ENCODE measurements around the gene NTRK3.

The NTRK3 gene

DNA sequence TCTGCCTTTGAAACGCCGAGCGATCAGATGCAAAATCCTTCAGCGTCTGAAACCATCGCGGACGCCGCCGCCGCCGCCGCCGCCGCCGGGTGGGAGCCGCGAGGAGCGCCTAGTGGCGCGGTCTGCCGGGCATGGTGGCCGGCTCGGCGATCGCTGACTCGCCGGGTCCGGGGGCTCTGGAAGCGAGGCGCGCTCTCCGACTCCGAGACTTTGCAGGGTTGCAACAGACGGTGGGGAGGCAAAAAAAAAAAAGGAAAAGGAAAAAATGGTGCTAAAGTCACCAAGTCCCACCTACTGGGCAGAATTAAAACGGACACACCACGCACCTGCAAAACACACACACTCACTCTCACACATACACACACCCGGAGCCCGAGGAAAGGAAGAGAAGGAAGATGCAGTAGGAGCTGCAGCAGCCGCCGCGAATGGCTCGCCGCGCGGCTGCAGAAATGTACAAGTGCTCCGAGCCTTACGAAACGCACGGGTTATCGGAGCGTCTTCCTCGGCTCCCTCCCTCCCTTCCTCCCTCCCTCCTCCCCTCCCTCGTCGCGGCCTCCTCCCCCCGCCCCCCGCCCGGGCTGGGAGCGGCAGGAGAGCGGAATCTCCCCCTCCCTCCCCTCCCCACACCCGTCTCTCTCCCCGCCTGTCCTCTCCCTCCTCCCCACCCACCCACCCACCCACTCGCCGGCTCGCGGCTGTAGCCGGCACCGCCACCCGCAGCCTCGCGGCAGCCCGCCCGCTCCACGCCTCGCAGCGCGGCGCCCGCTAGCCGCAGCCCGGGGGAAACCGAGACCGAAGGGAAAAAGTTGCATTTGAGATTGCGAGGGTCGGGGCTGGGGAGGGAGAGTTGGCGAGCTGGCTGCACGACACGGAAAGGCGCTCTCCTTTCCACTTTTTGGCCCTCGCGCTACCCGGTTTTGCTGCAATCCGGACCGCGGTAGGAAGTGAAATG, at the start of gene NTRK3:
NTRK3 (minus strand) TSS at position 461 of the 952 bp plus-strand sequence. CDS start 586 bp downstream, outside the sequence.
- no peak for DNase-seq (ENCODE audit: low read depth)

DNA sequence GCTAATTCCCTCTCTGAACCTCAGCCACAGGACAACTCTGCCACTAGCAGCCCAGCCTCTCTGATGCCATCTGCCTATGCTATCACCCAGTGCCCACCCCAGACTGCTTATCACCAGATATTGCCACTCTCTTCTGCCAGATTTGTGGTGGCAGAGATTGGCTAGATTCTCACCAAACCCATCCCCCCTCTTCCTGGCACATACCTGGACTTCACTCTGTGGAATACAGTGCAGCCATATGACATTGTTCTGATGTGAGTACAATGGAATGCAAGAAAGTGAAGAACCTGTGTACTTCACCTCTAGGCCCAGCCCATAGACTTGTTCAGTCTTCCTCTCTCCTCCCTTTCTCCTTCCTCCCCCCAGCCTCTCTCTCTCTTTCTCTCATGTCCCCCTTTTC, 46.9 kb upstream of the NTRK3 start:
- no peak for DNase-seq (ENCODE audit: low read depth)

DNA sequence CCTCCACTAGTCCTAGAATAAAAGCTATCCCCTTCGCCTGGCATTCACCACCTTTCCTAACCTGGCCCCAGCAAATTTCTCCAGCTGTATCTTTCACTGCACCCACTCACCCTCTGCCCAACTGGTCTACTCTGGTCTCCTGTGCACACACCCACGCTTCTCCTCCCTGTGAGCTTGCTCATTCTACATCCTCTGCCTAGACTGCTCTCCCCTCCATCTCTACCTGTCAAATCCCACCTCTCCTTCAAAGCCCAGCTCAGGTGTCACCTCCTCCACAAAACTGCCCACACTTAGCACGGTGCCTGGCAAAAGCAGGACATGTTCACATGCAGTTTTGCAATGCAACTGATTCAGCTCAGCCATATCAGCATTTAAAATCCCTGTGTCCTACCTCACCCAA, 45.8 kb upstream of the NTRK3 start:
- DNase-seq (ENCODE audit: low read depth), result no peak

DNA sequence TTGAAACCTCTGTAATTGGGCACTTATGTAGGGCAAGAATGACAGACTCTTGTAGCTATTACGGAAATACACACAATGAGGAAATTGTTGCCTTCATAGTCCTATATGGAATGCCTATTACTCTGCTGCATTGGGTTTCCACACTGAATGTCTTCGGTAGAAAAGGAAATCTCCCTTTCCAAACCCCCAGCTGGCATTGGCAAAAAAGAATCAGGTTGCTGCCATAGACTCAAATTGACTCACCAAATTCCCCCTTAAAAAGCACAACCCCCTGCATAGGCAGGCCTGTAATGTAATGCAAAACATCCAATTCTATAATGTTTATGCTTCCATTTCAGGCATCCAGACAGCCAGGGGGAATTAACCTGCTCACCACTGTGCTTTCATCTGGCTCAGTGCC, 44.8 kb upstream of the NTRK3 start:
- DNase-seq (ENCODE audit: low read depth), result no peak

DNA sequence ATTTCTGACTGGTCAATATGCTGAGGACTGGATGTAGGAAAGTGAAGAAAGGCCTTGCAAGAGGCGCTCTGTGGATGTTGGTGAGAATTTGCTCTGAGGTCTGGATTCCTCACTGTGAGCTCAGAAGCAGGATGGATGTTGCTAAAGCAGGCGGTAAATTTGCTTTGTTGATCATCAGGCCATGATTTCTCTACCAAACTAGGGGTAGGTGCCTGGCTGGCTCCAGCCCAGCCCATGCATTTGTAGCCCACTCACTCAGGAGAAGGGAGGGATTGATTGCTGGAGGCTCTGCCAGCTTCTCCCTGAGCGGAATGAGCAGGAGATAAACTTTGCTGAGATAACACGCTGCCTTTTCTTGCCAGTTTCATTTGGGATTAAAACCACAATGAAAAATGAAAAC, 44.3 kb upstream of the NTRK3 start:
- DNase-seq (ENCODE audit: low read depth), result no peak

DNA sequence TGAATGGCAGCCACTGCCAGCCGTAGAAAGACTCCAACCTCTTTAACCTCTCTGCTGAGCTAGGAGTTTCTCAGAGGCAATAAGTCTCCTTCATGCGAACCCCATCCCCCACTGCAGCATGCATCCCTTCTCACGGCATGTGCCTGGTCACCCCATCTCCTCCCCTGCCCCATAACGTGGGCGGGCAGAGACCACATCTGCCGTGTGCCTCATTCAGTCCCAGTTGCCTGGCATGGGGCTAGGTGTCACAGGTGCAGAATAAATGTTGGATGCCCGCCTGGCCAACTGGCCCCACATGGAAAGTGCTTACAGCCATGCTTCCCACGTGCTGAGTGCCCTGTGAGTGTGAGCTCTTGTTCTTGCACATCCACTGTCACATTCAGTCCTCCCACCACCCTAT, 43.5 kb upstream of the NTRK3 start:
- DNase-seq (ENCODE audit: low read depth), result no peak

DNA sequence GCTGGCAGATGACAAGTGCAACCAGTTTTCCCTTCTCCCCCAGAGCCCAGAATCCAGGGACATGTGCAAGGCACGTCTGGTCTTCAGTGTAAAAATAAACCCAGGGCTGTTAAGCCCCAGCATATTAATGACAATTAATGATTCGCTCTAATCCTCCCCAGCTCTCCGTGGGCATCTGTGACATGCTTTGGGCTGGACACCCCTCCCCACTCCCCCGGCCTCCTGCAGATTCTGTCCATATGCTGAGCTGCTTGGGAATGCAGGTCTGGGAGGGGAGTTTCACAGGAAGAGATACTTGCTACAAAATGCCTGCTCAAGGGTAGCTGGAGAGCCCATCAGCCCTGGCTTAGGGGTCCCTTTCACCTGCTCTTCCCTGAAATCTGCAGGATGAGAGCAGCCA, 43.0 kb upstream of the NTRK3 start:
- DNase-seq (ENCODE audit: low read depth), result no peak

DNA sequence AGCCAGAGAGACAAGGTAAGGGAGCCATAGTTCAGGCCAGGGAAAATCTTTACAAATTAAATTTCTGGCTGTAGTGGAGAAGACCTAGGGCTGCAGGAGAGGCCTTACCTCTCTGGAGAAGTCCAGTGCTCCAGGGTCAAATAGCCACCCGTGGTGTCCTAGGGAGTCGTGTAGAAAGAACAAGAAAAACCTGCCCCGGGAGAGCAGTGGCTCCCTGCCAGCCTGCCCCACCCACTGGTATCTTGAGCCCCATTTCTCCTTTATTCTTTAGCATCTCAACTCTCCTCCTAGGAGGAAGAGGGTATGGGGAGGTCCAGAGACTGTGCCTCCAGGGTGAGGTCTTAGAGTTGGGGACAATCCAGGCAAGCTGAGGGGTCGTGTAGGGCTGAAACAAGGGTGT, 32.1 kb upstream of the NTRK3 start:
- DNase-seq (ENCODE audit: low read depth), result no peak

DNA sequence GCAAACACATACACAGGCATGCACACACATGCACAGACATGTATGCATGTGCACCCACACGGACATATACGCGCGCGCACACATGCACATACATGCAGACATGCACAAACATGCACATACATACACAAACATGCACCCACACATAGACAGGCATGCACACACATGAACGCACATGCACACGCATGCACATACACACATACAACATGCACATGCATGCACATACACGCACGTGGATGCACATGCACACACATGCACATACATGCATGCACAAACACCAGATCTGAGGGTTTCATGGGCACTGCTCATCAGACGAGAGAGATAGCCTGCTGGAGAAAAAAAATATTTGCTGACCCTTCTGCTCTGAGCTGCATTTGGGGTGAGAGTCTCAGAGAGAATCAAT, 31.7 kb upstream of the NTRK3 start:
- DNase-seq (ENCODE audit: low read depth), result no peak

DNA sequence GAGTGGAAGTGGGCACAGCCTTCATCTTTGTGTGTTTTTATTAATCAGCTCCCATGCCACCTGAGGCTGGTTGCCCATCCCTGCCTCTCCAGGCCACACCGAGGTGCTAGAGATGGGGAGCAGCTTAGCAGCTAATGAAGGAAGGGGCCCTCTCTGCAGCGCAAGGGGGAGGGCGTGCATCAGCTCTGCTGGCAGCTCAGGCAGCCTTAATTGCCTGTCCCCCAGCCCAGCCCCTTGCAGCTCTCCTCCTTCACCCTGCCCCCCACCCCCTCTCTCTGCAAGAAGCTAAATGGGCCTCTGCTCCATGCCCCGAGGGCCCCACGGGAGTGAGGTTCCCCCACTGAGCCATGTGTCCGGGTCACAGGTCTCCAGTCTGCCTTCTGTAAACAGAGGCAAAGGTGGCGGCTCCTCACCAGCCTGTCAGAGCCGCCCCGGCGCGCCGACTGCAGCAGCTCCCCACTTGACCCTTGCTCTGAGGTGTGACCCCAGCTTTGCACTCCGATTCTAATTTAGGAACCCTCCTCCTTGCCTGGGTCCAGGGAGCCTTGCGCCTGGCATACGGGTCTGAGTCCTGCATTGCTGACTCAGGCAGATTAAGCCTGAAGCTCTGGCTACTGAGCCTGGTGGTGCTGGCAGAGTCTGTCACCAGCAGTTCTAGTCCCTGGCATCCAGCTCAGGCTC, 27.9 kb upstream of the NTRK3 start:
- no peak for DNase-seq (ENCODE audit: low read depth)

DNA sequence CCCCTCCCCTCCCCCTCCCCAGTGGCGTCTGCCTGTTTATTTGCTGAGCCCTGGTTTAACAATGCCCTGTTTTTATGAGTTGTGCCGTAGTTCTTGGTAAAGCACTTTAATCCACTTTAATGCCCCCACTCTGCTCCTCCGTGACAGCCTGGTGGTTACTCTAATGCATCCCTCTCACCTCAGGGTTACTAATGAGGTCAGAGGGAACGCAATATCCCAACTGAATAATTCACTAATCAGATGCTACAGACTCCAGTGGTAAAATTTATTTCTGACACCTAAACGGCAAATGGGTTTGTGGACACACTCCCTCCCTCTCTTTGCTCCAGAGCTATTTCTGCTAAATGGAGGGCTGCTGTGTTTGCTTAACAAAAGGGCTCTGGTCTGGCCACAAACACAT, 26.1 kb upstream of the NTRK3 start:
- no peak for DNase-seq (ENCODE audit: low read depth)

DNA sequence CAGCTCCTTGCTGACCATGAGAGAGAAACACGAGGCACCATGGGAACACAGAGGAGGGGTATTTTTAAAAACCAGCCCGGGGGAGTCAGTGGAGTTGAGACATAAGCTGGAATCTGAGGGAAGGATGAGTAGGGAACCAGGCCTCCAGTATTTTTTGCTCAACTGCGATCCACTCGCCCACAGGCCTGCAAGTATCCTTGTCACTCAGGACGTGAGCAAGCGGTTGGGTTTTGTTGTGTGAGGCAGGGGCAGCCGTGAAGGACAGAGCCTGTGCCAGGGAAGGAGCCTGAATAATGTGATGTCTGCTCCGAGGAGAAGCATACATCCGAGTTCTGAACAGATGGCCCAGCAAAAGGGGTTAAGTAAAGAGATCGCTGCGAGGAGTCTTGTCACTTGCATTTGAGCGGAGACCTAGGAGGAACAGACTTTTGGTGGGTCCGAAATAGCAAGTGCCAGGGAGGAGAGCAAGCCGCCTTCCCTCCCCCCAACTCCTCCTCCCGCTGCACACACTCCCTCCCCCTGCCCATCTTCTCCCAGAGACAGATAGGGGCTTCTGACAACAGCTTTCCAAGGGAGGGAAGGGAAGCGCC, 20.4 kb upstream of the NTRK3 start:
- DNase-seq (ENCODE audit: low read depth), result no peak

DNA sequence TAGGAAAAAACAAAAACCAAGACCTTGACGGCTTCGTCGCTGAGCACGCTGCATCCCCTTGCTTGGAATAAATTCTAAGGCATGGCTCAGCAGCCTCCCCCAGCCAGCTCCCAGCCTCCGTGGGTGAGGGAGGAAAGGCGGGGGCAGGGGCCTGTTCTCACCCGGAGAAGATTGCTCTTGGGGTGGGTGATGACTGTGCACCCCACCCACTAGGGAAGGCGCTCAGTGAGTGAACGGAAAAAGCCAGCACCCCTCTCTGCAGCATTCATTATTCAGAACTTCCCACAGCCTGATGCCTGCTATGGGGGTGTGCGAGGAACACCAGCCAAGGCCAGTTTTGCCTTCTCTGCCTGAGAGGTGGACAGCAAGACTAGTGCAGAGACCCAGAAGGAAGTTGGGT, 19.3 kb upstream of the NTRK3 start:
- DNase-seq (ENCODE audit: low read depth), result no peak

DNA sequence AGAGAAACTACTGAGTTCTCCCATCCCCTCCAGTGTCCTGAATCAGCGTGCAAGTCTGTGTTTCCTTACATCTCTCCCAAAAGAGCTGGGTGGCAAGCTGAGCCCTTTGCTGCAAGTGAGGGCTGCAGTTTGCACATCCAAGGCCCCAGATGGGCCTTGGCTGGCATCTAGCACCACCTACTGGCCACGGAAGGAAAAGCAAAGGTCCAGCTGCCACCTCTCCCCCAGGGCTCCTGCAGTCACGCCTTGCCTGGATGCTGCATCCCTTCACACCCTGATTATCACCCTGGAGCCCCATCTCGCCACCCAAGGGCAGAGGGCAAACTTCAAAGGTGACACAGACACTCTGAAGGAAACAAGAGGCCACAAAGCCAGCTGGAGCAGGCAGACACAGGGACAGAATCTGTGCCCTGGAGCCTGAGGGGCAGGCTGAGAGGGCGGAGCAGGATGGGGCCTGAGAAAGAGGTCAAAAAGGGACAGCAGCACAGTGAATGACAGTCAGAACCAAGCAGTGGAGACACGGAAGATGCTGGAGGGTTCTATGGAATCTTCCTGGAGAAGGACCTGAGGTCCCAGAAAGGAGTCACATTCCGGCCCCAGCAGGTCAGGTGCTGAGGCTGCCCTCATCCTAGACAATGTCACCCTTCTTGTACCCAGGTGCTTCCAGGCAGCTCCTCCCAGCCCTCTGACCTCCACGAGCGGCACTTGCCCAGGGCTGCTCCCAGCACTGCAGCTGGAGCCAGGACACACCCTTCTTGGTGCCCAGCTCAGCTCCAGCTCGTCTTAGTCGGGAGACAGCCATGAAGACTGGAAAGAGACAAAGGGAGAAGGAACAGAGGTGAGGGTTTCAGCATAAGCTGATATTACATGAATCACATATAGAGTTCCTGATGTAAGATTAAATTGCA, 18.3 kb upstream of the NTRK3 start:
- DNase-seq (ENCODE audit: low read depth), result peak; percentile 49

DNA sequence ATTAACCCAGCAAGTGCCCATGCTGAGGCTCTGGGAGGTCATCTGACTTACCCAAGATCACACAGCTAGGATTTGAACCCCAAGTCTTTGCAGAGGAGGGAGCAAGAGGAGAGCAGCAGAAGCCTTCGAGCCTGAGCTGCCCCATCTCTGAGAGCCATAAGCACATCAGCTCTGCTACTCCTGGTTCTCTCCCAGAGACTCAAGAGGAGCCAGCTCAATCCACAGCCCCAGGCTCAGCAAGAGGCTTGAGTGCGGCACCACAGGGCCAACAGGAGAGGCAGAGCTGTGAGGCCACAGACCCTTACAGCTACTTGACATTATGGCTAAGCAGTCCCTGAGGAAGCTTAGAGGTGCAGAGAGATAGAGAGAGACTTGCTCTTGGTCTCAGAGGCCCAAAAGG, 15.9 kb upstream of the NTRK3 start:
- no peak for DNase-seq (ENCODE audit: low read depth)

DNA sequence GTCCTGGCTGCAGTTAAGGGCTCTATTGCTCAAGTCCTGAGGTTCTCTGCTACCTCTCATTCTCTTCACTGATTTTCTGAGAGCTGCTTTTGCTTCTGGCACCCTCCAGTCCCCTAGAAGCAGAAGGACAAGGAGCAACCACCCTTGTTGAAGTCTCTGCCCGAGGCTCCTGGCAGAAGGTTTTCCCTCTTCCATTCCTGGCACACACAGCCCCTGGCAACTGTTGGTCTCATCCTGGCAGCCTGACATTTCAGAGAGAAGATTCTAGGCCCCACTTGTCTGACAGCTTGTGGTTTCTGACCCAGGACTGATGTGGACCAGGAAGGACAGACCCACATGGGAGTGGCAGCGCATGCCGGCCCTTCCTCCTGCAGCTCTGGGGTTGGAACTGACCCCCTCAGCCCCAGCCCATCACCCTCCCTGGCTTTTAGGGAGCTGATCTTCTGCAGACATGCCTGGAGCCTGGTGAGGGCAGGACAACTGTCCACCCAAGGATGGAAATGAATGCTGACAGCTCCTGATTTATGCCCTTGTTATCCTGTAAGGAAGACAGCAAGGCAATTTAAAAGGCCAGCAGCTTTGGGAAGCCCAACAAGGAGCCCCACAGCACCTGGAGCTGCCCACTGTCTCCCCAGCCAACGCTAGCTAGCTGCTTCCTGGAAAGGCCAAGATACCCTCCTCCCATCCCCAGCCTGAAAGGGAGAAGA, 13.0 kb upstream of the NTRK3 start:
- DNase-seq (ENCODE audit: low read depth), result no peak

DNA sequence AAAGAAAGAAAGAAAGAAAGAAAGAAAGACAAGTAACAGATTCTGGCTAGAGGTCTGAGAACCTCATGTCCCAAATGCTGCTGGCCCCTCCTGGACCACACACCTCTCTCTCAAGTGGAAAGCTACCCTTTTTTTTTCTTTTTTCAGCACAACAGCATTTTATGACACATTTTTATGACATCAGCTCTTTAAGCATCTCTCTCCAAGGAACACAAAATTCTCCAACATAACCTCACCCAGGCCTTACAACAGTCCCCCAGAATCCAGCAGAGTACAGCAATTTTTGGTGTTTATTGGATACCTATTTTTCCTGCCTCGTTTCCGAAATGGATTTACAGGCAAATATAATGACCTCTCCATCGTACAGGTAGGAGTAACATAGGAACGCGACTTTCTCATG, 11.2 kb upstream of the NTRK3 start:
- no peak for DNase-seq (ENCODE audit: low read depth)

DNA sequence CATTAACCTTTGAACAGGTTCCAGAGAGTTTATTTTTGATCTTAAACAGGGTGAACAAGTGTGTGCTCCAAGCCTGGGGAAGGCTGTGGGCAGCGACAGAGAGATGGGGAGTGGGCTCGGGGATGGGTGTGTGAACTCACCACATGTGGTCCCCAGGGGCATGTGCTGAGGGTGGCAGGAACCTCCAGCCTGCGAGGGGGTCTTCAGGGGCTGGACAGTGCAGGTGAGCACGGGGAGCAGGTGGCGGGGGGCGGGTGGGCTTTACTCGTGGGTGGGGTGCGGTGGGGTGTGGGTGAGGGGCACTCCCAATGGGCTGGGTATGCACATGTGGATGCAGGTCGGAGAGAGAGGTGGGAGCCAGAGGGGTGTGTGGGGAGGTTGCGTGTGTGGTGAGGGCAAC, 9.6 kb upstream of the NTRK3 start:
- no peak for DNase-seq (ENCODE audit: low read depth)

DNA sequence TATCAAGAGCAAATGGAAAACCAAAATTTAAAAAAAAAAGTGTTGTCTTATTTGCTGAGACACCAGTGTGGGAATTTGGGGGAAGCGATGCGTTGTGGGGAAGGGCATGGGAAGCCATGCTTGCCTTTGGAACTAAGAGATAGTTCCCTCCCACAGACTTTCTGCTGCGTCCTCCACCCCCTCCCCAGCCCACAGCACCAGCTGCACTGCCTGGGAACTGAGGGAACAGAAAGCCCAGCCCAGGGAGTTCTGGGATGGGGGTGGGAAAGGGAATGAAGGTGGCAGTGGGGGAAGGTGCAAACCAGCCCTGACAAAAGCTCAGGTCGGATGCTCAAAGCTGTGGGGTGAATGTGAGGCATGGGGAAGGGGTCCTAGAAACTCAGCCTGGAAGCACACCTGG, 8.1 kb upstream of the NTRK3 start:
- DNase-seq (ENCODE audit: low read depth), result no peak

DNA sequence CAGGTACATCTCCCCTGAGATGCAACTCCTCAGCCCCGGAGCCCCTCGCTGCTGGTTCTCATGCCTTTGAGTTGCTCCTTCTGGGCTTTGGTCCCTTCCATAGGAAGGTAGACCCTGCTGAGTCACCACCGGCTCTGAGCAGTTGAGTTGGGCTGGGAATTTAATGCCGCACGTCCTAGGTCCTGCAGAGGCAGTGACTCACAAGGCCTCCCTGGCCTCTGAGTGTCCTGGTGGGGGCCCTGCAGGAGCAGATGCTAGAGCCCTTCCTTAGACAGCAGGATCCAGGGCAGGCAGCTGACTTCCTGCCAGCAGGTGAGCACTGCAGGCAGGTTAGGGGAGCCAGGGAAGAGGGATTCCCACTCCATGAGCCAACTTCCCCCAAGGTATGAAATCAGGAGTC, 5.5 kb upstream of the NTRK3 start:
- DNase-seq (ENCODE audit: low read depth), result no peak

DNA sequence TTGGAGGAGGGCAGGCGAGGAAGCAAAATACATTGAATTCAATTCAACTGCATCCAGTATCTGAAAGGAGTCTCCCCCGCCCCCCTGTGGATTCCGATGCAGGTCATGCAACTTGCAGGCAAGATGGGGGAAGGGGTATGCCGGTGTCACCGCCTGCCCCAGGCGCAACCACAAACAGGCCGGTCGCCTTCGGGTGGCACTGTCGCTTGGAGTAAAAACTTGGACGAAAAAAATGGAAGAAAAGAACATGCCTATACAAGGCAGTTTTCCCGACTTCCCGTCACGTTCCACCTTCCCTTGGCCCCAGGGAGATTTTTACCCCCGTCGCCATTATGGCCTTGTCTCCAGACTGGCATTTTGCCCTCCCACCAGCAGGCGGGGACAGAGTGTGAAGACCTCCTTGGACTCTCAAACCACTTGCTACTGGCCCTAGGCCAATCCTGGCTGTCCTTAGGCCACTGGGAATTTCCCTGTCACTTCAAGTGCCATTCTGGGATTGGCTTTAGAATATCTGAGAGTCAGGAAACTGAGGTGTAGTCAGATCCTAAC, 1.6 kb upstream of the NTRK3 start:
- DNase-seq (ENCODE audit: low read depth), result no peak
